ENCODE results near the gene PPFIA4.

The PPFIA4 gene

DNA sequence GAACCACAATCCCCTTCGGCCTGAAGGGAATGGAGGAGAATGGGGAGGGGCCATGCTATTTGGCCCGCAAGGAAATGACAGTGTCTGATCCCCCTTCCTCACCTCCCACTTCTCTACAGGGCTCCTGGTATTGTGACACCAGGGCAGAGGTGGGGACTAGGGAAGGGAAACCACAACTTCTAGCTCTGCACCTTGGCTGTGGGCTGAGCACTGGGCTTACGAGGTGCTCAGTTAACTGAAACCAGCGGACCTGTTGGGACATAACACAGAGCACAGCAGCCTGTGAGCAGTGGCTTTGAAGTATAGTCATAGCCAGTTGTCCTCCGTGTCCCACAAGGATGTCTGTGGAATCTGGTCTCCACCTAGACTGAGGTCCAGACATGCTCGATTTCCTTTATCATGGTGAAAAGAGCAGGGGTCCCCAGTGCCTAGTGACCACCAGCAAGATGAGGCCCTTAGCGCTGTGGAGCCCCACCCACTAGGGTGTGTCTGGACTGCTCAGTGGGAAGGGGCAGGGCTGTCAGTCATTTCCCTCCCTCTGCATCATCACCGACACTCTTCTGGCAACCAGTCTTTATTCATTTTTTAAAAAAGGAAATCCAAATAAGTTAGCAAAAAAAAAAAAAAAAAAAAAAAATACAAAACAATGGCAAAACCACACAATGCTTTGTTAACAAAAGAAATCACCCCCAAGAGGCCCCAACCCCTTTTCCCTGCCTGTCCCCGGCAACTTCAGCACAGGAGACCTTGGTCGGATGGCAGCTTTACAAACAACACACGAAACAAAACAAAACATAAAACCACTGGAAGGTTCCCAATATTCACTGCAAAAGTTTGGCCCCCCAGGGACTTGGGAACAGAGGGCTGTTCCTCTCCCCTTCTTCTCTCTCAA is 56.5 kb downstream of the PPFIA4 start:
- DNase-seq (ENCODE audit: low read depth): no peak
- no peak overlapping the region for H3K4me3 ChIP-seq (ENCODE audit: low read depth, low read length)
- TF ChIP-seq, protein P1, sequence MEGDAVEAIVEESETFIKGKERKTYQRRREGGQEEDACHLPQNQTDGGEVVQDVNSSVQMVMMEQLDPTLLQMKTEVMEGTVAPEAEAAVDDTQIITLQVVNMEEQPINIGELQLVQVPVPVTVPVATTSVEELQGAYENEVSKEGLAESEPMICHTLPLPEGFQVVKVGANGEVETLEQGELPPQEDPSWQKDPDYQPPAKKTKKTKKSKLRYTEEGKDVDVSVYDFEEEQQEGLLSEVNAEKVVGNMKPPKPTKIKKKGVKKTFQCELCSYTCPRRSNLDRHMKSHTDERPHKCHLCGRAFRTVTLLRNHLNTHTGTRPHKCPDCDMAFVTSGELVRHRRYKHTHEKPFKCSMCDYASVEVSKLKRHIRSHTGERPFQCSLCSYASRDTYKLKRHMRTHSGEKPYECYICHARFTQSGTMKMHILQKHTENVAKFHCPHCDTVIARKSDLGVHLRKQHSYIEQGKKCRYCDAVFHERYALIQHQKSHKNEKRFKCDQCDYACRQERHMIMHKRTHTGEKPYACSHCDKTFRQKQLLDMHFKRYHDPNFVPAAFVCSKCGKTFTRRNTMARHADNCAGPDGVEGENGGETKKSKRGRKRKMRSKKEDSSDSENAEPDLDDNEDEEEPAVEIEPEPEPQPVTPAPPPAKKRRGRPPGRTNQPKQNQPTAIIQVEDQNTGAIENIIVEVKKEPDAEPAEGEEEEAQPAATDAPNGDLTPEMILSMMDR (IDR thresholded peaks at IDR 0.05; ENCODE audit: control insufficient read depth, extremely low read depth, insufficient read depth): no peak

DNA sequence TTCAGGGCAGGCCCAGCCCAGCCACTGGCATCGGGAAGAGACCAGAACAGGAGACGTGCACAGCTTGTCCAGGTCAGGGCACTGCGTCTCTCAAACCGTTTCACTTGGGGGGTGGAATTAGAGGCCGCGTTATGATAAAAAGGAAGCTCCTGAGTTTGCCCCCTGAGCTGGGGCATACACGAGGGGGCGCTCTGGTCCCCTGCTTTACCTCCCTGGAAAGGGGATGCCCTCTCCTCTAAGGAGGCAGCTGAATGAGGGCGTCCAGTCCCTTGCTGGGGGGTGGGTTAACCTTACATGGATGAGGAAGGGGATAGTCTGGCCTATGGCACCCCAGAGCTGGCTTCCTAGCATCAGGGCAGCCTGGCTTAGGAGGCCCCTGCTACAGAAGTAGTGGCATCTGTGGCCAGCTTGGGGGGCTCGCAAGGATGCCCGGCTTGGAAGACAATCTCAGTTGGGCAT is 57.2 kb downstream of the PPFIA4 start:
- DNase-seq (ENCODE audit: low read depth): no peak
- TF ChIP-seq, protein P1 (IDR thresholded peaks at IDR 0.05; ENCODE audit: control insufficient read depth, extremely low read depth, insufficient read depth): 0 out of 2 replicates have a peak, but pooled peaks have one; percentile 8
- H3K4me3 ChIP-seq (ENCODE audit: low read depth, low read length): no peak overlapping the region

DNA sequence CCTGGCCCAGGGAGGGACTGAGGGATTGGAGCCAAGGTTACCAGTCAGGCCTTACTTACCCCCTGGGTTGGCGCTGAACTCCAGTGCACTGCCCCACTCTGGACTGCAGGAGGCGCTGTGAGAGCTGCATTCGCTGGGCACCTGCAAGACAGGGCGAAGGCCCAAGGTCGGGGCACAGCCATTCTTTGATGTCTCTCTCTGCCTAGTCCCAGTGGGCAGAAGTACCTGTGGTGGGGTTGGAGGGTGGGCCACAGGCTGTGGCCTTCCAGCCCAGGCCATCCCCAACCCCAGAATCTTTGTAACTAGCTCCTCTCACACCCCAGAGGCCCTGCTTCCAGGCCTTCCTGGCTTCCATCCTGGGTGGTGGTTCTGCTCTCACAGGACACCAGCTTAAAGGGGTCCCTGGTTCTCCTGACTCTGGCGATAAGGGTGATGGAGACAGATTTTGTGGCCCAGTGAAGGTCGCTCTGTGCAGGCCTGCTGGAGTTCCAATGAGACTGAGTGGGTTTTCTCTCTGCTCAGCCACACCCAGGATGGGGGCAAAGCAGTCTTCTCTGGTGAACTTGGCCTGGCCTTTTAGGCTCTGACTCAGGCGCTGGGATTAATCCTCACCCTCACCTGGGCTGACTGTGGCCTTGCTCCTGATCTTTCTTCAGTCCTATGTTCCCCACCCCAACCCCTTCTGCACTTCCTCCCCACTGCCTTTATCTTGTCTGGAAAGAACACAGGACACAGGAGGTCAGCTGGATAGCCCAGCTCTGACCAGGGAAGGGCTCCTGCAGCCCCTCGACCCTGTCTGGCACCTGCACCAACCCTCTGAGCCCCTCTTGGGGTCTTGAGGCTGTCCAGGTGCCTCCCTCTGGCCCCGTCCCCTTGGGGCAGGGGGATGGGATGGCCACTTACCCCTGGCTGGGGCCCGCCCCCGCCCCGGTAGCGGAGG is 58.6 kb downstream of the PPFIA4 start:
- TF ChIP-seq, protein P1 (IDR thresholded peaks at IDR 0.05; ENCODE audit: control insufficient read depth, extremely low read depth, insufficient read depth): peak; percentile 38
- H3K4me3 ChIP-seq (ENCODE audit: low read depth, low read length): no peak overlapping the region
- DNase-seq (ENCODE audit: low read depth): no peak

DNA sequence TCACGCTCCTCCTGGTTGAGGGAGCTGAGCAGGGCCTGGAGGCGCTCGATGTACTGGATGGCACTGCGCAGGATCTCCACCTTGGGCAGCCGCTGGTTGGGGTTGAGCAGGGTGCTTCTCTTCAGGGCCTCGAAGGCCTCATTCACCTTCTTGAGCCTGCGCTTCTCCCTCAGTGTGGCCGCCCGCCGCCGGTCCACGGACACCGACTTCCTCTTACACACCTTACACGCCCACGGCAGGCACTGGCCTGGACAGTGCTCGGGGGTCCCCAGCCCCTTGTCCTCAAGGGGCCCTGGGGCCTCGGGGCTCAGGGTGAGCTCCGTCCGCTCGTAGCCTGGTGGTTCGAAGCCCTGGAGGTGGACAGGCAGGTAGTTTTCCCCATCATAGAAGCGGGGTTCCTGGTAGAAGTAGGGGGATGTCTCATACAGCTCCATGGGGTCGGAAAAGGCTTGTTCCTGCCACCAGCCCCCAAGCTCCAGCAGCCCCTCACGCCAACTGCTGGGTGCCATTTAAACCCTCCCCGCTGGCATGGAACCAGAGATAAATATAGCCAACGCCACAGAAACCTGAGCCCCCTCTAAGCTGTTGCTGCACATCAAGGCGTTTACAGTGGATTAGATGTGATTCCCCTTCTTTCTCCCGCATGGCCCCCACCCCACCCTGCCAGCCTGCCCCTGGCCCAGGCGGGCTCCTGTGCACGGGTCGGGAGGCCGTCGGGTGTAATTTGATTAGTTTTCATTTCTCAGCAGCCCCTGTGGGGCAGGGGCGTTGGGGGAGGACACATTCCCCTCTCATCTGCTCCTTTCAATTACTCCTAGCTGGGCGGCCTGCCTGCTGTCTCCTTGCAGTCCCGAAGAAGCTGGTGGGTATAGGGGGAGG is 59.5 kb downstream of the PPFIA4 start, which contains the start of gene MYOG:
Gene MYOG (minus strand): TSS at position 485 of the 879 bp plus-strand sequence. CDS start 51 bp downstream, at position 434.
- no peak for DNase-seq (ENCODE audit: low read depth)
- no peak within 1 kb of the TSS for H3K4me3 ChIP-seq (ENCODE audit: low read depth, low read length)
- TF ChIP-seq, protein P1 (IDR thresholded peaks at IDR 0.05; ENCODE audit: control insufficient read depth, extremely low read depth, insufficient read depth): no peak

- no peak overlapping the region for H3K4me3 ChIP-seq (ENCODE audit: low read depth, low read length)
- DNase-seq (ENCODE audit: low read depth): no peak
- TF ChIP-seq, protein P1 (IDR thresholded peaks at IDR 0.05; ENCODE audit: control insufficient read depth, extremely low read depth, insufficient read depth): no peak
Measured at GRCh38 chr1:203086992-203087763, 60.9 kb downstream of the PPFIA4 start.

Data from LNCaP clone FGC (cell line).